ENCODE measurements around the gene FGFR4.

DNA sequence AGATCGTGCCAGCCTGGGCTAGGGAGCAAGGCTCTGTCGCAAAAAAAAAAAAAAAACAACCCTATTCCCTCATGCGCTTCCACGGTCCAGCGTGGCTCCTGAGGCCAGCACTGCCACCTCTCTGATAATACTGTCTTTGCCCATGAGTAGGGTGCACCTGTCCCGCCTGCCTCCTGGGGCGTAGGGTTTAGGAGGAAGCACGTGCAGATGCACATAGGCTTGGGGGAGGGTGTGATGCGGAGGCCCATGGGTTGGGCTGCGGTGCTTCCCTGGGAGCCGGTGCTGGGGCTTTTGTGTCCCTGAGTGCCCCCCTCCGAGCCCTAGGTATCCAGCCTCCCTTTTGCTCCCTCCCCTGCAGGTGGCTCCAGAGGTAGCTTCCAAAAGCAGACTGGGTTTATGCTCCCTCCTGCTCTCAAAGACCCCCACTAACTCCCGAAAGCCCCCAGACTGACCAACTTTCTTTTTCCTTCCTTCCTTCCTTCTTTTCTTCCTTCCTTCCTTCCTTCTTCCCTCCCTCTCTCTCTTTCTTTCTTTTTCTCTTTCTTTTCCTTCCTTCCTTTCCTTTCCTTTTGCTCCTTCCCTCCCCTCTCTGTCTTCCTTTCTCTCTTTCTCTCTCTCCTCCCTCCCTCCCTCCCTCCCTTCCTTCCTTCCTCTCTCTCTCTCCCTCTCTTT is 12.8 kb downstream of the FGFR4 start:
- TF ChIP-seq POLR2AphosphoS5 (IDR thresholded peaks at IDR 0.05) (no peak), CTCF (IDR thresholded peaks at IDR 0.05 in 8 of 11, conservative IDR thresholded peaks at IDR 0.05 in 3 of 11) (no peak)
